Muscle of leg (tissue), 11 donors: ENCODE data around the gene COL26A1. TPM values are rescaled to one million over a fixed set of nuclear protein-coding genes. Genes with fewer than 3 reads are reported as not detected.
A peak's percentile ranks its signal among the peaks of the same experiment; 100 is the strongest.
"Not testable (repeated sequence)": the region's sequence is repeated elsewhere in the genome, so short reads cannot be mapped to it uniquely, and the experiment has no call there.

Experiments
- DNase-seq: peaks from one replicate; pipeline ENCODE4 v3.0.0; 2013
- H3K27ac ChIP-seq: one replicate; pipeline ENCODE4 v1.5.1; 2013; ENCODE audit warnings: mild to moderate bottlenecking, low read length, control low read depth
- H3K27me3 ChIP-seq: one replicate; pipeline ENCODE4 v1.6.1; 2013; ENCODE audit warnings: low read length; ENCODE audit not compliant: control insufficient read depth, insufficient read depth
- H3K36me3 ChIP-seq: one replicate; pipeline ENCODE4 v1.6.1; 2013; ENCODE audit warnings: low read length; ENCODE audit not compliant: control insufficient read depth, insufficient read depth
- H3K4me1 ChIP-seq: one replicate; pipeline ENCODE4 v1.6.1; 2013; ENCODE audit warnings: low read length; ENCODE audit not compliant: control insufficient read depth, insufficient read depth
- H3K4me3 ChIP-seq: one replicate; pipeline ENCODE4 v1.5.1; 2013; ENCODE audit warnings: low read length, control low read depth
- H3K9me3 ChIP-seq: replicated peaks from 2 replicates; pipeline ENCODE4 v1.6.1; 2013; ENCODE audit warnings: low read depth, low read length; ENCODE audit not compliant: control insufficient read depth
- WGBS: methylation state at CpG from one replicate; pipeline ENCODE4 v1.1.5; 2013; ENCODE audit warnings: missing lambda C conversion rate; ENCODE audit not compliant: insufficient coverage; 5-methylcytosine and 5-hydroxymethylcytosine counted together
- polyA plus RNA-seq, 8 donors: library from polyadenylated mRNA; unstranded; fragments of 120-200 nt; gene quantifications; one replicate each; pipeline versions ENCODE4 v1.2.1 to v1.2.3, GENCODE V29; 2013; ENCODE audit warnings: inconsistent platforms in 1 of 8, low replicate concordance in 1 of 8; ENCODE audit not compliant: insufficient read length in 8 of 8, insufficient read depth in 1 of 8
- total RNA-seq: library from RNA; stranded (reverse); fragments of 120-200 nt; gene quantifications from one replicate; pipeline ENCODE4 v1.2.4, GENCODE V29; 2013

COL26A1 gene
- total and polyA plus RNA-seq, 9 donors: 0.84 to 5.3 (median 3.4) TPM

DNA sequence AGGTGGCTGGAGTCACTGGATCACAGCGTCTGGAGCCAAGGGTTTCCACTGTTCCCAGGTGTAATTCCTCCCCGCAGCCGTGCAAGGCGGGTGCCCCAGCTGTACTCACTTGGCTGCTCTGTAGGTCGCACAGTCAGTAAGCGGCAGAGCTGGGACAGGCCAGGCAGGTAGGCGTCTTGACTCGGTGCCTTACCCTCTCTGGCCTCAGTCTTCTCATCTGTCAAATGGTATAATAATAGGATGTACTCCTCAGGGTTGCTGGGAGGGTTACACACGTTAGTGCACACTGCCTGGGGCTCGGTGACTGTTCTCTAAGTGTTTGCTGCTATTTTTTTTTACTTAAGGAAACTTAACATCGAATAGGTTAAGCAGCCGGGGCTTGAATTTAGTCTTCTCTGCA lies 239.4 kb downstream of the COL26A1 start:
- 55% methylated on average over 8 of the region's 12 CpGs for WGBS
- no peaks in the 10 kb centered on the region for H3K36me3 ChIP-seq
- no peak overlapping the region for H3K4me3 ChIP-seq
- H3K27ac ChIP-seq: no peak overlapping the region
- H3K27me3 ChIP-seq: peaks cover 3% of the 10 kb centered on the region
- no peaks in the 10 kb centered on the region for H3K9me3 ChIP-seq
- no peak for DNase-seq
- H3K4me1 ChIP-seq: peaks cover 42% of the 10 kb centered on the region

DNA sequence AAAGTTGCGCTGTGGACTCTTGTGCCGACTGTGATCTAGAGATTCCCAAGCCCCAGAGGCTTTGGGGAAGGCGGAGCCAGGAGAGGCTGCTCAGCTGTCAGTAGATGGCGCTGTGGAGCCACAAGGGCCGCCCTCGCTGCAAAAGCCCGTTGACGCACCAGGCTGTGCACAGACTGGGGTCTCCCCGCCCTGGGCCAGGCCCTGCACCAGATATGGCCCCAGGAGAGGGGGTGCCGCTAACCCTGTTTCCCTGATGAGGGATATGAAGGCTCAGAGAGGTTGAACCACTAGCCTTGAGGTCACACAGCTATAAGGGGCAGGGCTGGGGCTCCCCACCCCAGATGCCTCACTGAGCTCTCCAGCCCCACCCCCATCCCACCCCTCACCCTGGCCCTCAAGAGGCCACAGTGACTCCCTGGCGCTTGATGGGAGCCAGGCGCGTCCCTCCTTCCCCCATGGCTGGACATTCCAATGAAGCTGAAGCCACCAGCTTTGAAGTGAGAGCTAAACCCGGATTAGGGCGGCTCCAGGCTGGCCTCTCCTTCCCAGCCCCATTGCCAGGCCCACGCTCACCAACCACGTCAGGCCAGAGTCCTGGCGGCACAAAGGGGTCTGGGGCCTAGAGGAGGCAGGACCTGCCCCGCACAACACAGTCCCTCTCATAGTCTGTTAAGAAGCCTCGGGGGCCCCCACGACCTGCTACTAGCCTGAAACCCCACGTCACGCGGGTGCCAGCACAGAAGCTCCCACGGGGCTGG lies 240.0 kb downstream of the COL26A1 start:
- peak overlapping the region; percentile 51 for H3K27ac ChIP-seq
- H3K4me3 ChIP-seq: no peak overlapping the region
- H3K9me3 ChIP-seq: no peaks in the 10 kb centered on the region
- DNase-seq: peak; percentile 86
- peaks cover 42% of the 10 kb centered on the region for H3K4me1 ChIP-seq
- WGBS: 17% methylated on average over 19 of the region's 25 CpGs
- H3K36me3 ChIP-seq: no peaks in the 10 kb centered on the region
- H3K27me3 ChIP-seq: peaks cover 3% of the 10 kb centered on the region

DNA sequence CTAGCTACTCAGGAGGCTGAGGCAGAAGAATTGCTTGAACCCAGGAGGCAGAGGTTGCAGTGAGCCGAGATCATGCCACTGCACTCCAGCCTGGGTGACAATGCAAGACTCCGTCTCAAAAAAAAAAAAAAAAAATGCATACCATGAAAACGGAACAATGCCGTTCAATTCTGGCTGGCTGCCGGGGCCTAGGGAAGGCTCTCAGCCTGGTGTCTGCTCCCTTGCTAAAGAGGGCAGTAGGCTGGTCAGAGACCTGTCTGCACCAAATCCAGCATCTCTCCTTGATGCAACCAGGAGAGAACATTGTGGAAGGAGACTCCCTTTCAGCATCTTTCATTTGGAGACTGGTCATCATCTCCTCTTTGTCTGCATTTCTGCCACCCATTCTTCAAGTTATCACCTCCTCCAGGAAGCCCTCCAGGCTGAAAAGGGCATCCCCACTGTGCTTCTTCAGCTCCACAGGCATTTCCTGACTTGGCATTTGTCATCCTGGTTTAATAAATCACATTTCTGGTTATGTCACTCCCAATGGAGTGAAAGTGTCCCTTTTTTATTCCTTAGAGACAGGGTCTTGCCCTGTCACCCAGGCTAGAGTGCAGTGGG lies 241.8 kb downstream of the COL26A1 start:
- WGBS: 90% methylated on average over 2 of the region's 5 CpGs
- no peak for DNase-seq

DNA sequence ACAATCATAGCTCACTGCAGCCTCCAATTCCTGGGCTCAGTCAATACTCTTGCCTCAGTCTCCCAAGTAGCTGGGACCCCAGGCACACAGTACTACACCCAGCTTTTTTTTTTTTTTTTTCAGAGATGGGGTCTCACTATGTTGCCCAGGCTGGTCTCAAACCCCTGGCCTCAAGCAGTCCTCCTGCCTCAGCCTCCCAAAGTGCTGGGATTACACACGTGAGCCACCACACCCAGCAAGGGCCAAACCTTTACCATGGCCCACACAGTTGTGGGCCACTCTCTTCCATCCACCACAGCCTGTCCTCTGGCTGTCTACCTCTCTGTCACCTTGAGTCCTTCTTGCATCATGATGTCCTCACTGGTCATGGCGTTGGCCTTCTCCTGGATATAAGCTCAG lies 242.3 kb downstream of the COL26A1 start:
- not testable (repeated sequence) for H3K27me3 ChIP-seq, H3K36me3 ChIP-seq, H3K27ac ChIP-seq, H3K4me3 ChIP-seq, H3K9me3 ChIP-seq, DNase-seq
- 89% methylated on average over 1 of the region's 2 CpGs for WGBS
- peaks cover 28% of the 10 kb centered on the region for H3K4me1 ChIP-seq

More for the DNA sequence above, 241.8 kb downstream of the COL26A1 start:
- Histone ChIP-seq H3K4me1 (peaks cover 30% of the 10 kb centered on the region), H3K27me3 (peaks cover 3% of the 10 kb centered on the region), H3K9me3 (no peaks in the 10 kb centered on the region), H3K27ac (no peak overlapping the region), H3K36me3 (no peaks in the 10 kb centered on the region), H3K4me3 (no peak overlapping the region)

DNA sequence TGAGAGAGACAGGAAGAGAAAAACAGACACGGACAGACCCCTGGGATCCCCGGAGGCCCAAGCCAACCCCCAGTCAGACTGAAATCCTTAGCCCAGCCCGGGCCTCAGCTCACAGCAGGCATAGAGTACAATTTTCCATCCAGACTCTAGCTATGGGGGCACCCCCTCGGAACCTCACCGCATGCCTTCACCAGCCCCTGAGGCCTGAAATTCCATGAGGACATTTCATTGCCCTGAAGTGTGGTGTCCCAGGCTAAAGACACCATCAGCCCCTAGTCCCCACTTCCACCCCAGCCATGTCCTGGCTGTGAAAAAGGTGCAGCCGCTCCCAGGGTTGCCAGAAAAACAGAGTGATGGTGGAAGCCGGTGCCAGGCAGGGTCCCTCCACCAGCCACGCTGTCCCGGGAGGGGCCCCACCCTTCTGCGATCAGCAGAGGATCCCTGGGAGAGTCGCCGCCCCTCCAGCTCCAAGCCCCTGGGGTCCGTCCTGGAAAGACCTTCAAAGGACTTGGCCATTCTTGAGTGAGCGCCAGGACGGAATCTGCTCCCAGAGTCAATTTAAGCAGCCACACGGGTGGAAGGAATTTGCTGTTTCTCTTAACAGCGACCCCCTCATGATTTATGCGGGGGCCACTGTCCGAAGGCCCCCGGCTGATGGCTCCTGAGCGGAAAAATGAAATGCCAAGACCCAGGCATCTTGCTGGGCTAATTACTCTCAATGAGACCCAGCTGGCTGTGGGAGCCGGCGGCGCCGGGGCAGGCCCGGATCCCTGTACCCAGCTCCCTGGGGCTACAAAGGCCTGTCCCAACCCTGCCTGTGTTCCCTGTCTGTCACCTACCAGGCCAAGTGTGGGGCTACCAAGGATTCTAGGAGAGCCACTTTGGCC lies 243.2 kb downstream of the COL26A1 start:
- Histone ChIP-seq H3K9me3 (no peaks in the 10 kb centered on the region), H3K27me3 (peaks cover 3% of the 10 kb centered on the region), H3K4me1 (peaks cover 28% of the 10 kb centered on the region), H3K4me3 (no peak overlapping the region), H3K36me3 (no peaks in the 10 kb centered on the region), H3K27ac (no peak overlapping the region)
- no peak for DNase-seq
- WGBS: 54% methylated on average over 23 of the region's 26 CpGs

DNA sequence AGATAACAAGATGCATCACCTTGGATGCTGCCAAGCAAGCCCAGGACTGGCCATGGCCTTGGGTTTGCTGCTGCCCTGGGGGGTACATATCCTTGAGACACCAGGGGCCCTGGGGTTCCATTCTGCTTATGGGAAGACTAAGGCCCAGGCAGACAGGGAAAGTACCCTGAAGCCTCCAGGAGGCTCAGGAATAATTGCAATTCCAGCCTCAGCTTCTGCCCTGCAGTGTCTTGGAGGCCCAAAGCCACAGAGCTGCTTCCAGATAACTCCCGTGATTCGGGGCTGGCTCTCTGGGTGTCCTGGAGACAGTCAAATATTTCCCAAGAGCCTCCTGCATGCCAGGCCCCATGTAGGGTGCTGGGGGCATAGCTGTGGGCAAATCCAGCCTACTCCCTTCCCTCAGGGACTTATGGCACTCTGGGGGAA lies 243.8 kb downstream of the COL26A1 start:
- Histone ChIP-seq H3K27me3 (peaks cover 2% of the 10 kb centered on the region), H3K36me3 (no peaks in the 10 kb centered on the region), H3K4me3 (no peak overlapping the region), H3K4me1 (peaks cover 28% of the 10 kb centered on the region), H3K27ac (no peak overlapping the region), H3K9me3 (no peaks in the 10 kb centered on the region)
- no peak for DNase-seq
- 76% methylated on average over 2 of the region's 2 CpGs for WGBS

Other genes with a start within 250 kb of the COL26A1 start
- gene SERPINE1, start 235.8 kb upstream of the COL26A1 start, total RNA-seq: 1.6 TPM
- gene SERPINE1, start 235.8 kb upstream of the COL26A1 start, polyA plus RNA-seq: 1 to 10 TPM; 3.2 to 8.5 (median 6.2) TPM
- 21.1 TPM for gene AP1S1, start 208.4 kb upstream of the COL26A1 start, total RNA-seq
- gene AP1S1, start 208.4 kb upstream of the COL26A1 start, polyA plus RNA-seq: 10 to 100 TPM; 20.2 to 36.8 (median 23.8) TPM
- not detected for gene VGF, start 197.3 kb upstream of the COL26A1 start, total RNA-seq
- gene VGF, start 197.3 kb upstream of the COL26A1 start, polyA plus RNA-seq: under 1 TPM in 1 of 8 donors, not detected in 7; 0.08 TPM
- not detected for gene NAT16, start 182.6 kb upstream of the COL26A1 start, total RNA-seq
- under 1 TPM in 1 of 8 donors, not detected in 7; 0.12 TPM for gene NAT16, start 182.6 kb upstream of the COL26A1 start, polyA plus RNA-seq
- gene MOGAT3, start 161.8 kb upstream of the COL26A1 start, total RNA-seq: not detected
- 1 to 10 TPM in 1 of 8 donors, under 1 TPM in 2, not detected in 5; 0.10 to 2.4 (median 0.51) TPM for gene MOGAT3, start 161.8 kb upstream of the COL26A1 start, polyA plus RNA-seq
- gene PLOD3, start 145.3 kb upstream of the COL26A1 start, total RNA-seq: 24.8 TPM
- gene PLOD3, start 145.3 kb upstream of the COL26A1 start, polyA plus RNA-seq: 10 to 100 TPM; 41.3 to 78.2 (median 51.1) TPM
- 67.3 TPM for gene ZNHIT1, start 144.7 kb upstream of the COL26A1 start, total RNA-seq
- gene ZNHIT1, start 144.7 kb upstream of the COL26A1 start, polyA plus RNA-seq: 10 to 100 TPM; 45.4 to 59.6 (median 47.6) TPM
- 4.3 TPM for gene CLDN15, start 125.1 kb upstream of the COL26A1 start, total RNA-seq
- 10 to 100 TPM in 1 of 8 donors, 1 to 10 TPM in 7; 5.4 to 13.7 (median 6.9) TPM for gene CLDN15, start 125.1 kb upstream of the COL26A1 start, polyA plus RNA-seq
- 178 TPM for gene FIS1, start 117.8 kb upstream of the COL26A1 start, total RNA-seq
- gene FIS1, start 117.8 kb upstream of the COL26A1 start, polyA plus RNA-seq: 100 to 1,000 TPM; 124 to 154 (median 137) TPM
- 25.9 TPM for gene IFT22, start 41.1 kb upstream of the COL26A1 start, total RNA-seq
- 10 to 100 TPM; 25.4 to 31.6 (median 29.3) TPM for gene IFT22, start 41.1 kb upstream of the COL26A1 start, polyA plus RNA-seq